Pancreas (tissue), 10 donors: Measurements from ENCODE around the gene CACNA1E. TPM values are rescaled to one million over a fixed set of nuclear protein-coding genes. Genes with fewer than 3 reads are reported as not detected.

Experiments
- ATAC-seq, 4 donors: fragments of 200-7000 bp; cut with Tn5 transposase; one replicate each; pipeline versions ENCODE4 v1.8.0 to v1.9.1; 2020; ENCODE audit warnings: mild to moderate bottlenecking in 4 of 4, moderate library complexity in 4 of 4
- DNase-seq, 6 donors: peaks; one replicate each; pipeline ENCODE4 v3.0.0-alpha.2; 2020
- FAIRE-seq: peaks from 2 replicates; lab custom pipeline; 2012; peaks lifted over from hg19 to GRCh38; lab: Jason Lieb, UNC
- H3K27ac ChIP-seq, 4 donors: fragments of 200-600 bp; sonication (generic); 1 replicate in 3 of 4; 2 replicates in 1 of 4; pipeline versions ENCODE4 v1.5.0 to v1.8.0; 2020
- H3K27me3 ChIP-seq, 4 donors: fragments of 200-600 bp; one replicate each; pipeline ENCODE4 v1.8.0; 2021
- H3K36me3 ChIP-seq, 3 donors: fragments of 200-600 bp; sonication (generic) in 1 of 3; one replicate each; pipeline versions ENCODE4 v1.5.0 to v1.8.0; 2020 to 2021
- H3K4me1 ChIP-seq, 3 donors: fragments of 200-600 bp; one replicate each; pipeline ENCODE4 v1.8.0; 2021
- H3K4me3 ChIP-seq, 4 donors: fragments of 200-600 bp; sonication (generic) in 2 of 4; one replicate each; pipeline versions ENCODE4 v1.5.0 to v1.8.0; 2020 to 2021
- H3K9me3 ChIP-seq, 4 donors: fragments of 200-600 bp; one replicate each; pipeline ENCODE4 v1.8.0; 2021
- WGBS, 2 donors: extraction: QIAGEN DNeasy Blood & Tissue Kit; methylation state at CpG; one replicate each; pipeline ENCODE4 v1.1.7; 2013; 5-methylcytosine and 5-hydroxymethylcytosine counted together
- intact Hi-C, 3 donors: fragments of 100-400 bp; cut with DNase I; formaldehyde crosslinking; loops; one replicate each; pipeline versions ENCODE4 v1.11.1 to v1.14.2; 2022
- polyA plus RNA-seq, 2 donors: library from polyadenylated mRNA; stranded (reverse); fragments of 200-250 nt; gene quantifications; one replicate each; pipeline ENCODE4 v1.2.3, GENCODE V29; 2013
- total RNA-seq, 6 donors: library from RNA; stranded (reverse); fragmentation: NEBNext Ultra II Directional in 4 of 6; extraction: Animal tissue kit (Norgen Biotek cat#: 25700) in 4 of 6; gene quantifications; one replicate each; pipeline versions ENCODE4 v1.2.1 to v1.2.4, GENCODE V29; 2021 to 2023
- TF ChIP-seq, protein P1 (sequence below), 4 donors: fragments of 200-600 bp; sonication (generic) in 3 of 4; IDR thresholded peaks; one replicate each; pipeline versions ENCODE4 v1.5.0 to v1.8.0; 2021; ENCODE audit warnings: antibody characterized with exemption in 4 of 4
- donor health status: healthy with polysubstance abuse.
- donor health status: DM: no; HTN: no; CAD: no; lungs with moderate emphysema.
- donor health status: DM: no; HTN: no; CAD: no.
- donor health status: control.
- donor health status: control.
- donor health status: Bipolar disorder and iron deficiency.
- donor health status: DM: yes; HTN: yes; CAD: no.
- donor health status: DM: no; HTN: no; CAD: no.
- donor health status: DM: no; HTN: no; CAD: no.
- donor health status: DM: yes; HTN: yes; CAD: no.

The CACNA1E gene
- total and polyA plus RNA-seq, 8 donors = 0.02 to 0.12 (median 0.07) TPM; not detected in 2

- TF ChIP-seq, protein P1, sequence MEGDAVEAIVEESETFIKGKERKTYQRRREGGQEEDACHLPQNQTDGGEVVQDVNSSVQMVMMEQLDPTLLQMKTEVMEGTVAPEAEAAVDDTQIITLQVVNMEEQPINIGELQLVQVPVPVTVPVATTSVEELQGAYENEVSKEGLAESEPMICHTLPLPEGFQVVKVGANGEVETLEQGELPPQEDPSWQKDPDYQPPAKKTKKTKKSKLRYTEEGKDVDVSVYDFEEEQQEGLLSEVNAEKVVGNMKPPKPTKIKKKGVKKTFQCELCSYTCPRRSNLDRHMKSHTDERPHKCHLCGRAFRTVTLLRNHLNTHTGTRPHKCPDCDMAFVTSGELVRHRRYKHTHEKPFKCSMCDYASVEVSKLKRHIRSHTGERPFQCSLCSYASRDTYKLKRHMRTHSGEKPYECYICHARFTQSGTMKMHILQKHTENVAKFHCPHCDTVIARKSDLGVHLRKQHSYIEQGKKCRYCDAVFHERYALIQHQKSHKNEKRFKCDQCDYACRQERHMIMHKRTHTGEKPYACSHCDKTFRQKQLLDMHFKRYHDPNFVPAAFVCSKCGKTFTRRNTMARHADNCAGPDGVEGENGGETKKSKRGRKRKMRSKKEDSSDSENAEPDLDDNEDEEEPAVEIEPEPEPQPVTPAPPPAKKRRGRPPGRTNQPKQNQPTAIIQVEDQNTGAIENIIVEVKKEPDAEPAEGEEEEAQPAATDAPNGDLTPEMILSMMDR (IDR thresholded peaks at IDR 0.05) = no peak
- intact Hi-C loops = no loop called here
- Histone ChIP-seq H3K9me3 (no peaks in the 10 kb centered on the region), H3K36me3 (no peaks in the 10 kb centered on the region), H3K4me3 (no peak overlapping the region), H3K27ac (no peak overlapping the region), H3K27me3 (no peaks in the 10 kb centered on the region), H3K4me1 (no peaks in the 10 kb centered on the region)
- FAIRE-seq = no peak
- no peak for ATAC-seq
- 67 to 79% methylated on average over 2 of the region's 2 CpGs for WGBS, 2 donors
- no peak for DNase-seq
These were observed 323.4 kb downstream of the CACNA1E start for GRCh38 chr1:181806746-181807145.

- H3K4me3 ChIP-seq = no peak overlapping the region
- H3K27me3 ChIP-seq = no peaks in the 10 kb centered on the region
- intact Hi-C loops = no loop called here
- H3K27ac ChIP-seq = no peak overlapping the region
- WGBS, 2 donors = 69 to 75% methylated on average over 4 of the region's 4 CpGs
- FAIRE-seq (no peak), DNase-seq (no peak), ATAC-seq (no peak)
- TF ChIP-seq, protein P1 (IDR thresholded peaks at IDR 0.05) = no peak
- H3K4me1 ChIP-seq = no peaks in the 10 kb centered on the region
- no peaks in the 10 kb centered on the region for H3K9me3 ChIP-seq
- H3K36me3 ChIP-seq = no peaks in the 10 kb centered on the region
These were observed 323.9 kb downstream of the CACNA1E start for GRCh38 chr1:181807251-181807650.

- FAIRE-seq = no peak
These were observed 326.8 kb downstream of the CACNA1E start for GRCh38 chr1:181809991-181810545.

GRCh38 chr1:181812208-181812607 lies 328.9 kb downstream of the CACNA1E start:
- no peaks in the 10 kb centered on the region for H3K4me1 ChIP-seq
- H3K9me3 ChIP-seq = no peaks in the 10 kb centered on the region
- ATAC-seq (no peak), FAIRE-seq (no peak), DNase-seq (no peak)
- intact Hi-C loops = no loop called here
- no peaks in the 10 kb centered on the region for H3K27me3 ChIP-seq
- WGBS, 2 donors = 53 to 63% methylated on average over 7 of the region's 7 CpGs
- H3K4me3 ChIP-seq = no peak overlapping the region
- H3K36me3 ChIP-seq = no peaks in the 10 kb centered on the region
- H3K27ac ChIP-seq = no peak overlapping the region
- TF ChIP-seq, protein P1 (IDR thresholded peaks at IDR 0.05) = no peak

More at GRCh38 chr1:181809991-181810545, 326.8 kb downstream of the CACNA1E start:
- DNase-seq = no peak
- intact Hi-C loops = no loop called here
- Histone ChIP-seq H3K4me1 (no peaks in the 10 kb centered on the region), H3K27ac (no peak overlapping the region), H3K9me3 (no peaks in the 10 kb centered on the region), H3K4me3 (no peak overlapping the region), H3K27me3 (no peaks in the 10 kb centered on the region), H3K36me3 (no peaks in the 10 kb centered on the region)
- TF ChIP-seq, protein P1 (IDR thresholded peaks at IDR 0.05) = no peak
- WGBS, 2 donors = 74 to 100% methylated on average over 1 of the region's 1 CpG
- ATAC-seq = no peak

DNA sequence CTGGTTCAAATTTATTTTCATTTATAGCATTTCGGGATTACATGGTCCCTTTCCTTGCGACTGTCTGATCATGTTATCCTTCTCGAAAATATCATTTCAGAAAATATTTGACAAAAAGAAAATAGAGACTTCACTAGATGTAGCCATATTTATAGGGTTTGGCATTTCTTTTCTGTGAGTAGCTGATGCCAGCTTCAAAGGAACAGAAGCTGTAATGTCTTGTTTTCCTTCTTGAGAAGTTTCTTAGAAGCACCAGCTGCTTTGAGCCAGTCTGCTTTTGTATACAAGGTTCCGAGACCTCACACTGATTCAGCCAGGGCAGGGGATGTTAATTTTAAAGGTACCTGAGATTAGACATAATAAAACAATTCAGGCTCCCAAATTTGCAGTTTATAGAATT lies 329.9 kb downstream of the CACNA1E start:
- Histone ChIP-seq H3K36me3 (no peaks in the 10 kb centered on the region), H3K4me1 (no peaks in the 10 kb centered on the region), H3K27me3 (no peaks in the 10 kb centered on the region), H3K9me3 (no peaks in the 10 kb centered on the region), H3K27ac (no peak overlapping the region), H3K4me3 (no peak overlapping the region)
- ATAC-seq (no peak), FAIRE-seq (no peak), DNase-seq (no peak)
- 48 to 62% methylated on average over 4 of the region's 4 CpGs for WGBS, 2 donors
- intact Hi-C loops = no loop called here
- TF ChIP-seq, protein P1 (IDR thresholded peaks at IDR 0.05) = no peak
